ENCODE data around the gene RFNG.

RFNG gene

DNA sequence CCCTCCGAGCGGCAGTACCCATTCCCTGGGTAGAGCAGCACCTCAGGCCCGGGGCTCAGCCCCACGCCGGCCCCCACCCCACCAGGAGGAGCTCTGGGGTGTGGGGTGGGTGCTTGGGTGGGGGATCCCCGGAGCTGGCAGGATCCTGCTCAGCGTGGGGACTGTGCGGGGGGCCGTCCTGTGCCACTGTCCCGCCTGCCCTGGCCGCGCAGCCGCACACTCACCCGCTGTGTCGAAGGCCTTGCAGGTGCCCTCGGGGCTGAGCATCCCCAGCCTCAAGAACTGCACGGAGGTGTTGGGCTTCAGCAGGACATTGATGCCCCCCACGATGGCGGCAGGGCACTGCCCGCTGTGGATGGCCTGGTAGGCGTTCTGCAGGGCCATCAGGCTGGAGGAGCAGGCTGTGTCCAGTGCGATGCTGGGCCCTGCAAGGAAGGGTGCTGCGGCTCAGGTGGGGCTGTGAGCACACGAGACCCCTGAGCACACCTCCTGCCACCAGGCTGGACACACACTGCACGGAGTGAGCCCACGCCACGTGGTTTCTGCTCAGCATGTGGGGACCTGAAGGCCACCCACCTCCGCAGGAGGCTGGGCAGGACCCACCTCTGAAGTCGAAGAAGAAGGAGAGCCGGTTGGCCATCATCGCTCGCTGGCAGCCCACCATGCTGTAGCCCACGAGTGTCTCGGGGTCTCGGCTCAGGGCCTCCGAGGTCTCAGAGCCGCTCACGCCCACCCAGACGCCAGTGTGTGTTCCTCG, 41.6 kb upstream of the RFNG start:
- in situ Hi-C loops (cut with MboI; ENCODE audit: low pct_unique_long_range_greater_than_20kb, low sequenced_read_pairs, unreplicated experiment): no loop called here
- no peak for DNase-seq (ENCODE audit: low spot score)

DNA sequence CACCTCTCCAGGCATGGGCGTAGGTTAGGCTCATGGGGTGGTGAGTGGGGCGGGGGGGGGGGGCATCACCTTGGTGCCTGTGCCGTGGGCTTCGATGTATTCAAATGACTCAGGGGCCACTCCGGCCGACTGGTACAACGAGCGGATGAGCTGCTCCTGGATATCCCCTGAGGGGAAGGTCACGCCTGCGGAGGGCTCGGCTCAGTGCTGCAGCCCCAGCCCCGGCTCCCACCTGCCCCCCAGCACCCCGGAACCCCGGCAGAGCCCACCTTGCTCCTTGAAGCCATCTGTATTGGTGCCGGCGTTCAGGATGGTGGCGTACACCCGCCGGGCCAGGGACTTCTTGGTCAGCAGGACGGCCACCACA, 41.0 kb upstream of the RFNG start:
- no peak for DNase-seq (ENCODE audit: low spot score)
- TF ChIP-seq, protein P1, sequence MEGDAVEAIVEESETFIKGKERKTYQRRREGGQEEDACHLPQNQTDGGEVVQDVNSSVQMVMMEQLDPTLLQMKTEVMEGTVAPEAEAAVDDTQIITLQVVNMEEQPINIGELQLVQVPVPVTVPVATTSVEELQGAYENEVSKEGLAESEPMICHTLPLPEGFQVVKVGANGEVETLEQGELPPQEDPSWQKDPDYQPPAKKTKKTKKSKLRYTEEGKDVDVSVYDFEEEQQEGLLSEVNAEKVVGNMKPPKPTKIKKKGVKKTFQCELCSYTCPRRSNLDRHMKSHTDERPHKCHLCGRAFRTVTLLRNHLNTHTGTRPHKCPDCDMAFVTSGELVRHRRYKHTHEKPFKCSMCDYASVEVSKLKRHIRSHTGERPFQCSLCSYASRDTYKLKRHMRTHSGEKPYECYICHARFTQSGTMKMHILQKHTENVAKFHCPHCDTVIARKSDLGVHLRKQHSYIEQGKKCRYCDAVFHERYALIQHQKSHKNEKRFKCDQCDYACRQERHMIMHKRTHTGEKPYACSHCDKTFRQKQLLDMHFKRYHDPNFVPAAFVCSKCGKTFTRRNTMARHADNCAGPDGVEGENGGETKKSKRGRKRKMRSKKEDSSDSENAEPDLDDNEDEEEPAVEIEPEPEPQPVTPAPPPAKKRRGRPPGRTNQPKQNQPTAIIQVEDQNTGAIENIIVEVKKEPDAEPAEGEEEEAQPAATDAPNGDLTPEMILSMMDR (IDR thresholded peaks at IDR 0.05; ENCODE audit: extremely low read depth, insufficient read depth, missing control alignments): no peak
- in situ Hi-C loops (cut with MboI; ENCODE audit: low pct_unique_long_range_greater_than_20kb, low sequenced_read_pairs, unreplicated experiment): no loop called here

More for the DNA sequence above, 41.6 kb upstream of the RFNG start:
- TF ChIP-seq, protein P1 (IDR thresholded peaks at IDR 0.05; ENCODE audit: extremely low read depth, insufficient read depth, missing control alignments): no peak

- TF ChIP-seq, protein P1 (IDR thresholded peaks at IDR 0.05; ENCODE audit: extremely low read depth, insufficient read depth, missing control alignments): no peak
- in situ Hi-C loops (cut with MboI; ENCODE audit: low pct_unique_long_range_greater_than_20kb, low sequenced_read_pairs, unreplicated experiment): no loop called here
- DNase-seq (ENCODE audit: low spot score): no peak
Observed at GRCh38 chr17:82092094-82092586, 40.5 kb upstream of the RFNG start.

DNA sequence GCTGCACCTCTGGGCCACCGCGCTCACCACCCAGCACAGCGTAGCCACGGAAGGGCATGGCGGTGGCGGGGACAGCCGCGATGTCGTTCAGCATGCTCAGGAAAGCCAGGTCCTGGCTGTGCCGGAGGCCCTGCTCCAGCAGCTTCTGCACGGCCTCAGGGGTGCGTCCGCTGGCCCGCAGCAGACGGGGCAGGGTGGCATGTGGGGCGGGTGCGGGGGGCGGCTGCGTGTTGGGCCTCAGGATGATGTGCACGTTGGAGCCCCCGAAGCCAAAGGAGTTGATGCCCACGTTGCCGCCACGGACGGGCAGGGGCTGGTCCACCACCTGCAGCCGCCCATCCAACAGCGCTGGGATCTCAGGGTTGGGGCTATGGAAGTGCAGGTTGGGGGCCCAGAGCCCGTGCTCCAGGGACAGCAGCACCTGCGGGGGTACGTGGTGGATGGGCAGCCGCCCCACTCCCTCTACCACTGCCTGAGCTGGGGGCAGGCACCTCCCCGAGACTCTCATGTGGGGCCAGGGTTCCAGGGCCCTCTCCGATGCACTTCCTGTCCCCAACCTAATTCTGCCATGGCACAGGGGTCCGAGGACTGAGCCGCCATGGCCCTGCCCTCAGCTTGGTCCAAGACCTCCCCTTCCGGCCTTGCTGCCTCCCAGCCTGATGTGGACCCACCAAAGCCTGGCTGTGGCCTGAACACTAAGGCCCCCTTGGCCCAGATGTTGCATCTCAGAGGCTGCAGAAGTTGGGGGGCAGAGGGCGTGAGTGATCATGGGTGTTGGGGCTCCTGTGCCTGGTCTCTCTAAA, 39.9 kb upstream of the RFNG start:
- TF ChIP-seq, protein P1 (IDR thresholded peaks at IDR 0.05; ENCODE audit: extremely low read depth, insufficient read depth, missing control alignments): no peak
- in situ Hi-C loops (cut with MboI; ENCODE audit: low pct_unique_long_range_greater_than_20kb, low sequenced_read_pairs, unreplicated experiment): no loop called here
- DNase-seq (ENCODE audit: low spot score): no peak

DNA sequence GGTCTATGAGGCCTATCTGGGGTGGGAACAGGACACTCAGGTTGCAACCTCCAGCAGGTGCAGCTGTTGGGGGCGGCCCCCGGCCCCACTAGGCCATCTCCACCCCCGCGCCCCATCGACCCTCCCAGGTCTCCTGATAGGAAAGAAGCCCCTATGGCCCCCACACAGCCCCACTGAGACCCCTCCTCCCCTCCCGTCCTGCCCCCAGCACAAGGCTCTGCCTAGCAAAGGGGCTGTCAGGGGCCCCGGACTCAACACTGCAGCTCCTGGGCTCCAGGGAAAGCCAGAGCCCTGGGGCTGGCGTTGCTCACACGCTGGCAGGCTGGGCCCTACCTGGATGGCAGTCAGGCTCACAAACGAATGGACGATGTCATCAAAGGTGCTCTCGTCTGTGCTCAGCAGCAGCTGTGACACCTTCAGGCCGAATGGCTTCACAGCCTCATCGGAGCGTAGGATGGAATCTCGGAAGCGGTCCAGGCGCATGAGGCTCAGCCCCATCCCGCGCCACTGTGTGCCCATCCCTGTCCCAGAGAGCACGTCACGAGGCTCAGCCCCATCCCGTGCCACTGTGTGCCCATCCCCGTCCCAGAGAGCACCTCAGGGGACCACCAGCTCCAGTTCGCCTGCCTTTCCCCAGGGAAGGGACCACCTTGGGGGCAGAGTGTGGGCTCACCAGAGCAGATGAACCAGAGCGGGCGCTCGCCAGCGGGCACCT, 39.1 kb upstream of the RFNG start:
- in situ Hi-C loops (cut with MboI; ENCODE audit: low pct_unique_long_range_greater_than_20kb, low sequenced_read_pairs, unreplicated experiment): no loop called here
- TF ChIP-seq, protein P1 (IDR thresholded peaks at IDR 0.05; ENCODE audit: extremely low read depth, insufficient read depth, missing control alignments): no peak
- DNase-seq (ENCODE audit: low spot score): no peak
